T-helper 2 cell treated with Interferon-gamma antibody and Interleukin-4, amounts not matched to agents 100 ng/mL and 5 ng/mL, for 36 hours (primary cell): ENCODE data around the gene SLC17A2. TPM values are rescaled to one million over a fixed set of nuclear protein-coding genes. Genes with fewer than 3 reads are reported as not detected.

Experiments
- intact Hi-C: fragments of 100-400 bp; cut with micrococcal nuclease; formaldehyde crosslinking; loops from one replicate; pipeline ENCODE4 v1.15.1; 2023
- total RNA-seq: library from RNA; stranded (reverse); gene quantifications from 2 replicates; pipeline ENCODE4 v1.2.3, GENCODE V29; 2022

Gene SLC17A2, protein sequence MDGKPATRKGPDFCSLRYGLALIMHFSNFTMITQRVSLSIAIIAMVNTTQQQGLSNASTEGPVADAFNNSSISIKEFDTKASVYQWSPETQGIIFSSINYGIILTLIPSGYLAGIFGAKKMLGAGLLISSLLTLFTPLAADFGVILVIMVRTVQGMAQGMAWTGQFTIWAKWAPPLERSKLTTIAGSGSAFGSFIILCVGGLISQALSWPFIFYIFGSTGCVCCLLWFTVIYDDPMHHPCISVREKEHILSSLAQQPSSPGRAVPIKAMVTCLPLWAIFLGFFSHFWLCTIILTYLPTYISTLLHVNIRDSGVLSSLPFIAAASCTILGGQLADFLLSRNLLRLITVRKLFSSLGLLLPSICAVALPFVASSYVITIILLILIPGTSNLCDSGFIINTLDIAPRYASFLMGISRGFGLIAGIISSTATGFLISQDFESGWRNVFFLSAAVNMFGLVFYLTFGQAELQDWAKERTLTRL
- total RNA-seq: not detected in 2 replicates

DNA sequence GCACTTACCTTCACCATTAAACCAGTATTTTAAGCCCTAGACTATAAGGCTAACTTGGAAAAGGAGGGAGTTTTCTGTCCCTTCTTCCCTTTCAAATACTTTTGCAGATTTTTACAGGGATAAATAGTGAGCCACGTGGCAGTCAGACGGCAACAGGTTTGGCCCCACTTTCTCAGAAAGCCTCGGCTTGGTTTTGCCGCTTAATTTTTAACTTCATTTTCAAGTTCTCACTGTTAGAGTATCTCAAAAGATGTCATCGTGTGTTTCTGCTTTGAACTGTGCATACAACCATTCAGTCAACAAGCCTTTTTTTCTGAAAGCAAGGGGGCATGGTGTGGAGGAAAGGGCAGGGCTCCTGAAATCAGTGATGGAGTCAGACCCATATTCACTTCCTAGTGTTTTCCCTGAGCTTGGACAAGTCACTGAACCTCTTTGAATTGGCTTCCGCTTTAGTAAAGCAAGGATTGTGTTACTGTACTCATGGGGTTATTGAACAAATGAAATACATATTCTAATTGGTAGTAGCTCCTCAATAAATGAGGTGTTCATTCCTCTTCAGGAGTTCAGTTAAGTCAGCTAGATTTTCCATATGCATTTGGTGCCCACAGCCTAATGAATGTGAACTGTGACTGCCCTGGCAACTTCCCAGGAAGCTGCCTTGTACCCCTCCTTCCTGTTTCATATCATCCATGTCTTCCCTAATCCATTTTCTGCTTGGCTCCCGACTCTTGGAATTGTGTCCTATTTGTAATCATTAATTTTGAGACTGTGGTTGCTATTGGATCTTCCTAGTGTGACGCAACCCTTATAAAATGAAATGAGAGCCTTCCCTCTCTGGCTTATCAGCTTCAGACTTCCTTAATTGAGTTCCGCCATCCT is at the start of gene SLC17A2:
Gene SLC17A2, minus strand, starts transcription at position 160 of the 879 bp plus-strand sequence. CDS start 4,895 bp downstream, outside the sequence.
- intact Hi-C loops: no loop called here

DNA sequence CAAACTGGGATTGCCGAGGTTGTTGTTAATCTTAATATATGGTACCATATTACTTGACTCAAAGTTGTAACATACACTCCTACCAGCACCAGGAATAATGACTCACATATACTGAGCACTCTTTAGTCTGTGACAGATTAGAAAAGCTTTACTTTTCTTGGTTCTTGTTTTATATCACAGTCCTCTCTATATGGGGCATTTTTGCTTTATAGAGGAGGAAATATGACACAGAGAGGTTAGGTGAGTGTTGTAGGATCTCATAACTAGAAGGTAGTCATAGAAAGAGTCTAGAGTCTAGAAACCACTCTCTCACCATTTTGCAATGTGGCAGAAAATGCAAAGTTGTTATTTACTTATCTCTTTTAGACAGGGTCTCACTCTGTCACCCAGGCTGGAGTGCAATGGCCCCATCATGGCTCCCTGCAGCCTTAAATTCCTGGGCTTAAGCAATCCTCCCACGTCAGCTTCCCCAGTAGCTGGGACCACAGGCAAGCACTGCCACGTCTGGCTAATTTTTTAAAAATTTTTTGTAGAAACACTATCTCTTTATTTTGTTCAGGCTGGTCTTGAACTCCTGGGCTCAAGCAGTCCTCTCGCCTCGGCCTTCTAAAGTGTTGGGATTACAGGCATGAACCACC is 45.6 kb upstream of the SLC17A2 start:
- intact Hi-C loops: no loop called here

DNA sequence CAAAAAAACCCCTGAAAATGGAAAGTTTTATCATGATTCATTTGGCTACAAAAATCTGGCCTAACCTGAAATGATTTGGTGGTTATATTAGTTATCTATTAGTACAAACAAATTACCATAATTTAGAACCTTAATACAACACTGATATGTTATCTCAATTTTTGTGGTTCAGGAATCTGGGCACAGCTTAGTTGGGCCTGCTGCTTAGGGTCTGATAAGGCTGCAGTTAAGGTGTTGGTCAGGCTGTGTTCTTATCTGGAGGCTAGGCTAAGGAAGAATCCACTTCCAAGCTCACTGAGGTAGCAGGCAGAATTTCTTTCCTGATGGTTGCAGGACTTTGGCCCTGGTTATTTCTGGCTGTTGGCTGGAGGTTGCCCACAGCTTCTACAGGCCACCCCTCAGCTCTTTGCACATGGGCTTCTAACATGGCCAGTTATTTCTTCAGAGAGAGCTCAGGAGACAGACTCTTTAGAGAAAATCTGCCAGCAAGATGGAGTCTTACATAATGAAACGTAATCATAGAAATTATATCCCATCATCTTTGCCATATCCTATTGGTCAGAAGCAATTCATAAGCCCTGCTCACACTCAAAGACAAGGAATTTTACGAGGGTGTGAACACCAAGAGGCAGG is 43.5 kb upstream of the SLC17A2 start:
- intact Hi-C loops: no loop called here

DNA sequence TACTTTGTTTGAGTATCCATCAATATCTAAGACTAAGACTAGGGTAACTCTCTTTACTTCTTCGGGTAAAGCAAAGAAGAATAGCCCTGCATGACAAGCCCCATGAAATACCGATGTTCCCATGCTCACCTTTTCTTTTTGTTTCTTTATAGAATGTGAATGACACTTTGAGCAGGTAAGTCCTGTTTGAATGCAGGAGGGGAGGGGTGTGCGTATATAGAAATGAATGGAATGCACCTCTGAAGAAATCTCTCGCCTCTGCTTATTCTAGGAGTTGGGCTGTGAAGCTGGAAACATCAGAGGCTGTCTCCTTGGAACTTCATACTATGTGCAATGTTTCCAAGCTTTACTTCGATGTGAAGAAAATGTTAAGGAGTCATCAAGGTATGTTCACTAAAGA is 42.4 kb upstream of the SLC17A2 start:
- intact Hi-C loops: no loop called here

DNA sequence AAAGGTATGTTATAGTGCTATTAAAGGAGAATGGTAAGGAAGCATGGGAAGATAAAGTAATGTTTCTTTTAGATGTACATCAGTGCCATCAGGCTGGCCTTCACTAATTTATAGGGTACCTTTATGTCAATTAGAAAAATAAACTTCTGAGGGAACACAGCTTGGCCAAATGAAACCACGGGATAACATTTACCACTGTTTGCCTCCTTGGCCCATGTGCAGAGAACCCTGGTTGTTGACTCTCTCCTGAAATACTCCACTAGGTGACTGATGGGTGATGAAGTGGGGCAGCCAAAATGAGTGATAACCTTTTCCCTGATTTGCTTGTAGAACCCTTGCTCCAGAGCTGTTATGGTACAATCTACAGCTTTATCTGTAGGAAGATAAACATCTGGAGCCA is 41.6 kb upstream of the SLC17A2 start:
- intact Hi-C loops: no loop called here

DNA sequence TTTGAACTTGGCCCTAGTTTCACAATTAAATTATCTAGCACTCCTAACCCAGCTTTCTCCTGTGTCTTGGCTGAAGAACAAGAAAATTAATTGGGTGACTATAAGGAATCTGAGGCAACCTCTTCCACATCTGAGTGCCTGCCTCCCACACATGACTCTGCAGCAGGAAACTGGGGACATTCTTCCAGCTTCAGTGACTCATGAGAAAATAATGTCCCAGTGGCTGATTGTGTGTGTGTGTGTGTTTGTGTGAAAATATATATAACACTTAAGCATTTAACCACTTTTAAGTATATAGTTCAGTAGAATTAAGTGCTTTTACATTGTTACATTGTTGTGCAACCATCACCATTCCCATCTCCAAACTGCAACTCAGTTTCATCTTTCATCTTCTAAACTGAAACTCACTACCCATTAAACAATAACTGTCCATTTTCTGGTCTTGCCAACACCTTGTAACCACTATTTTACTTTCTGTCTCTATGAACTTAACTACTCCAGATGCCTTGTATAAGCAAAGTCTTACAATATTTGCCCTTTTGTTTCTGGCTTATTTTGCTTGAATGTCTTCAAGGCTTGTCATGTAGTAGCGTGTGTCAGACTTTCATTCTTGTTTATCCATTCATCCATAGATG is 40.8 kb upstream of the SLC17A2 start:
- intact Hi-C loops: no loop called here

DNA sequence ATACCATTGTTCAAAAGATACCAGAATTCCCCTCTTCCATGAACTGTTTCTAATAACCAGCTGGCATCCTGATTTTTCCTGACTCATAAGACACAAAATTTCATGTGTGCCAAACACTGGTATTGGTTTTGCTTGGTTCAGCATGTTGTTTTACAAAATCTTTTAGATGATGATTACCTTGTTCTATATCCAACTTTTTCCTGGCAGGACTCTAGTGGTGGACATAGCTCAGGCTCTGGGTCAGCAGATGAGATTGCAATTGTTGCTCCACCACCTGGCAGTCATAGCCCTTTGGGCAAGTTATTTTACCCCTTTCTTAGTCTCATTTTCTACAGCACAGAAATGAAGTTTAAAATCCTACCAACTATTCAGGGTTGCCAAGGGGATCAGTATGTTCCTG is 38.3 kb upstream of the SLC17A2 start:
- intact Hi-C loops: no loop called here

DNA sequence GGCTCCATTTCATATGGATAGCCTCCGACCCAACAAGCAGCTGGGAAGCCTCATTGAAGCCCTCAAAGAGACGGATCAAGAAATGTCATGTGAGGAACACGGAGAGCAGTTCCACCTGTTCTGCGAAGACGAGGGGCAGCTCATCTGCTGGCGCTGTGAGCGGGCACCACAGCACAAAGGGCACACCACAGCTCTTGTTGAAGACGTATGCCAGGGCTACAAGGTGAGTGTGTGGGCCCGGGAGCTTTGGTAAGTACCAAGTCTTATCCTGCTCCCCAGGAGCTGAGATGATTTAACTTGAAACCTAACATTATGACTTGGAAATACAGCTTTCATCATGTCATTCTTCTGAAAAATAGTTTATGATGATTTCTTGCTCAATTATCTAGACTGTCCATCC is 36.2 kb upstream of the SLC17A2 start:
- intact Hi-C loops: no loop called here

DNA sequence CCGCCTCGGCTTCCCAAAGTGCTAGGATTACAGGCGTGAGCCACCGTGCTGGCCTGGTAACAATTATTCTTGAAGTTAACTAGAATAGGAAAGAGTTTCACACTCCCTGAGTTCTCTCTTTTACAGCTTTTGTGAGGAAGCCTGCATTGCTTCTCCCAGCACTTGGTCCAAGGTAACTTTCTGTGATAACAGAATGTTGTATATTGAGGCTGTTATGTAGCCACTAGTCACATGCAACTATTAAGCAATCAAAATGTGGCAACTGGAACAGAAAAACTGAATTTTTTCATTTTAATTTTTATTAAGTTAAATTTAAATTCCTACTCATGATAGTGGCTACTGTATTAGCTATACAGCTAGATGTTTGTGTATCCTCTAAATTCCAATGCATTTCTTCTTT is 34.6 kb upstream of the SLC17A2 start:
- intact Hi-C loops: no loop called here

DNA sequence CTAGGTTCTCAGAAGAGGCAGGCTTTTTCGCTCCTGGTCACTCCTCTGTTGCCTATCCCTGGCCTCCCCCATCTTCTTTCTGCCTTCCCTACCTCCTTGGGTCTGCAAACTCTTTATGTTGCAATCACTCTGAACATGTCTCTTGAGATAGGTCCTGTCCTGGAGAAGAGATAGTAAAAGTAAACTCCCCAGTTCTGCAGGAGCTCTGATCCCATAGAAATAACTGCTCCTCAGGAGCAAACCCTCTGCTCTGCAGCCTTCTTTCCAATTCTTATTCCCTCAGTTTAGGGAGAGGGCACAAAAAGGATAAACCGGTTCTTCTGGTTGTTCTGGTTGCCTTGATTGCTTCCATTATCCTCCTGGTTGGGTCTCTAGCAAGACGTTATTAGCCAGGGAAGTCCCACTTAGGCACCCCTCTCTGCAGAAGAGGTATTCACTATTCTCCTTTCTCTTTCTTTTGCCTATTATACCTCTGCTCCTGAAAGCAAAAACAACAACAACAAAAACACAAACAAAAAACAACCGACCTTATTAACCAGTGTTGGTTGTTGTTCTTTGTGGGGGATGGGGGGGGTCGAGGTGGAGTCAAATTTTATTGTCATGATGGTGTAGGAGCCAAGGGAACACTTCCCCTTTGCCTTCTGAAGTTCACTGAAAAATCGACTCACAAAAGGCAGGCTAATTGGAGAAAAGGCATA is 33.1 kb upstream of the SLC17A2 start:
- intact Hi-C loops: no loop called here

DNA sequence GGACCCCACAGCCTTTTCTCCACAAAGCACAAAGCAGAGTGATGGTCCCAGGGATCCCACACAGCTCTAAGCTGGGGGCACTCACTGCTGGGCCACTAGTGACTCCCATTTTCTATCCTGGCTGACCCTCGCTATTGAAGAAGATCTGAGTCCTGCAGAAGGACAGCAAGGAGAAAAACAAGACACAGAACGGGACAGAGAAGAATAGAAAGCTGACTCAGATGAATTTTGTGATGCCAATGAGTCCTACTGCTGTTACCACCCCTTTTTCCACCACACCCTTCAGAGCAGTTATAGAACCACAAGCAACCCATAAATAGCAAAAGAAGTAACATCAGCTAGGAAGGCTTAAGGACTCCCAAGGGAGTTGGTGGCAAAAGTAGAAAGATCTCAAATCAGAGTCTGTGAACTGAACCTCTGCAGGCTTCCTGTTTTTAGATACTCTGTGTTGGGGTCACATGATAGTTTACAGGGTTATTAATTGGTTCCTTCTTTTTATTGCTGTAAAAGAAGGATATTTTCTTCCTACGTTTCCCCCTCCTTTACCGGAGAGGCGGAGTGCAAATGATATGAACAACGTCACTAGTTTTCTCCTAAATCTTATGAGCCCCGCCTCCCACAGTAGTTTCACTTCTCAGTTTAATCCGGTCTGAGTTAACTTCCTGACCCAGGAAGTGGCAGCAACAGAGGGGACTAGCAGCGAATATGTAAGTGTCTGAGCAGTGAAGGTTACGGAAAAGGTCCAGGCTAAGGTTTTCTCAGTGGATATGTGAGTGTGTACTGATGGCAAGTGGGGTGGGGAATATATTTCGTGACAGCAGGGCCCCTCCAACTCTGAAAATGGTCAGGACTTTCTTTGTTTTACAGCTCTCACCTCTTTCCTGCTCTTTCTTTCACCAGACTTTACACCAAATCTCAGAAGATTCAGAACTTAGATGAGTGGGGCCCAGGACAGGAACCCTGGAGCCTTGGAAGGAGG is 31.9 kb upstream of the SLC17A2 start, which contains the start of gene TRIM38:
Gene TRIM38, plus strand, starts transcription at position 654 of the 979 bp plus-strand sequence. CDS start 3,721 bp downstream, outside the sequence.
- intact Hi-C loops: loop anchor here (1.0 kb wide), 3 partner anchors 16 to 58 kb away; a partner anchor contains a TSS

DNA sequence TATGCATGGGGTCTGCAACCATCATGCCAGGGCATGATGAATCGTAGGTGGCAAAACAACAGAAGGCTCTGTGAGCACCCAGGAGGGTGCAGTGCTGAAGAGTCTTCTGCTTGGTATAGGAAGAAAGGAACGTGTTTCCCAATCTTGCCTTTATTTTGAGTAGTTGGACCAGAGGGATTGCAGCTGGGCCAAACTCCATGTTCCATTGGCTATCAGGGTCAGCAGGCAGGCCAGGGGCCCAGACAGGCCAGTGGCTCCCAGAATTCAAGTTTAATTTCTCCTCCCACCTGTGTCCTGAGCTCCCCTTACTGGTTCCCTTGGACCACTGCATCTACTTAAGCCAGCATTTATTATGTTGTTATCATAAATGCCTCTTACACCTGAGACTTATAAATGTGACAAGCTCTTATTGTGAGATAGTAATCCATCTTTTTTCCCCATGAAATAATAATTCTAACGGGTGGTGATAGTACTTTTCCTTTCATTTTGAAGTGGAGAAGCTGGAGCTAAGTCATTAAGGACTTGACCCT is 31.2 kb upstream of the SLC17A2 start:
- intact Hi-C loops: loop anchor here (1.0 kb wide), 3 partner anchors 15 to 59 kb away; a partner anchor contains a TSS

DNA sequence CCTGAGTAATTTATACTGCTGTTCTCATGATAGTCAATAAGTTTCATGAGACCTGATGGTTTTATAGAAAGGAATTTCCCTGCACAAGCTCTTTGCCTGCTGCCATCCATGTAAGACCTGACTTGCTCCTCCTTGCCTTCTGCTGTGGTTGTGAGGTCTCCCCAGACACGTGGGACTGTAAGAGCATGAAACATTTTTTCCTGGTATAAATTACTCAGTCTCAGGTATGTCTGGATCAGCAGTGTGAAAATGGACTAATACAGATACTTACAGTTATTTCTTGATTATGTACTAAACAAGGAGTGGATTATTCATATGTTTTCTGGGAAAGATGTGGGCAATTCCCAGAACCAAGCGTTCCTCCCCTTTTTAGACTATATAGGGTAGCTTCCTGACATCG is 30.2 kb upstream of the SLC17A2 start:
- intact Hi-C loops: no loop called here

DNA sequence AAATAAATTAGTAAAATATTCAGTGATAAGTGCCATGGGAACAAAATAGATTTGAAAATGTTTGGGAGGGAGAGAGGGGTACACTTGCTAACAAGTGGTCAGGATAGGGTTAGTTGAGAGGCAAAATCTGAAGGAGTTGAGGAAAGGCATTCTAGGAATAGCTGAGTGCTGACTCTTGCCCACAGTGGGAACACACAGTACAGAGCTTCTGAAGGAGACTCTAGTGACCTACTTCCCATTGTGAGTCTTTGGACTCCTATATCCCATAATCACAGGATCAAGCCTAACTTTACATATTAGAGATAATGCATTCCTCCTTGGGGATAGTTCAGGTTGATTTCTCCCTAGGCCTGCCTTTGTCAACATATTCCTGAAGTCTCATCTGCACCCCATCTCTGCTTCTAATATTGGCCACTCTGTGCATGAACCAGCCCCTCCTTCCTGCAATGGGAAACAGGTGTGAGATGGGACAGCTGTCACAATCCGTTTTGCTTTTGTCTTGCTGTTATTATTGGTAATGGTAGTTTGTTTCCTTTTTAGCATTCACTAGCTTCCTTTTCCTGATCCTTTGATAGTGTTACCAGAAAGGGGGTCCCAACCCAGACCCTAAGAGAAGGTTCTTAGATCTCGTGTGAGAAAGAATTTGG is 29.5 kb upstream of the SLC17A2 start:
- intact Hi-C loops: no loop called here

DNA sequence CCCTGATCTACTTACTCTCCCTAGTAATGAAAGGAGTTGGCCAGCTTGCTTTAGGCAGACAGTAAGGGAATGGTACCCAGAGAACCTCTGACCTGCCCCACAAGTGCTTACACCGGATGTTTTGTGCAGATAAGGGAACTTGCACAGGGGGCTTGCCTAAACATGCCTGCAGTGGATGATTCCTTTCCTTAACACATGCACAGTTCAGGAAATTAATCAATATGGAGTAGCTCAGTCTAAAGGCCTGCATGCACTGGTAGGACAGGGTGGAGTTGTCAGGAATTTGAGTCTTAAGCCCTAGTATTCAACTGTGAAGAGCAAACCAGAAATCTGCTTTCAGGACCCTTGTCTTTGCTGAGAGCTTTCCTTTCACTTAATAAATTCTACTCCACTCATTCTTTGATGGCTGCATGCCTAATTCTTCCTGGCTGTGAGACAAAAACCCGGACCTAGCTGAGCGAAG is 28.2 kb upstream of the SLC17A2 start:
- intact Hi-C loops: no loop called here

DNA sequence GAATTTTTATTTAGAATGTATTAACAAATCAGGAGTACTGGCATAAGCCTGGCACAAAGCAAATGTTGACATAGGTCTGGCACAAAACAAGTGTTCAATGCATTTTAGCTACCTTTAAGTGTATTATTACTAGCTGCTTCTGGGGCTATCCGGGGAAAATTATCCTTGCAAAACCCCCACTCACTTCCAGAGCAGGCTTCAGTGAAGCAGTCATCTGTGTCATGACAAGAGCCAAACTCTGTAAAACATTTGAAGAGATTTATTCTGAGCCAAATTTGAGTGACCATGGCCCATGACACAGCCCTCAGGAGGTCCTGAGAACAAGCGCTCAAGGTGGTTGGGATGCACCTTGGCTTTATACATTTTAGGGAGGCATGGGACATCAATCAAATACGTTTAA is 25.7 kb upstream of the SLC17A2 start:
- intact Hi-C loops: no loop called here

DNA sequence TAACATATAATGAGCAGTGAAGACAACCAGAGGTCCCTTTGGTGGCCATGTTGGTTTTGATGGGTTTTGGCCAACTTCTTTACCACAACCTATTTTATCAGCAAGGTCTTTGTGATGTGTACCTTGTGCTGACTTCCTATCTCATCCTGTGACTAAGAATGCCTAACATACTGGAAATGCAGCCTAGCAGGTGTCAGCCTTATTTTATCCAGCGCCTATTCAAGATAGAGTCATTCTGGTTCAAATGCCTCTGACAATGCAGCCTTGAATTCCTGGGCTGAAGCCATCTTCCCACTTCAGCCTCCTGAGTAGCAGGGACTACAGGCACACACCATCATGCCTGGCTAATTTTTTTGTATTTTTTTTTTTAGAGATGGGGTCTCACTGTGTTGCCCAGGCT is 24.3 kb upstream of the SLC17A2 start:
- intact Hi-C loops: no loop called here

DNA sequence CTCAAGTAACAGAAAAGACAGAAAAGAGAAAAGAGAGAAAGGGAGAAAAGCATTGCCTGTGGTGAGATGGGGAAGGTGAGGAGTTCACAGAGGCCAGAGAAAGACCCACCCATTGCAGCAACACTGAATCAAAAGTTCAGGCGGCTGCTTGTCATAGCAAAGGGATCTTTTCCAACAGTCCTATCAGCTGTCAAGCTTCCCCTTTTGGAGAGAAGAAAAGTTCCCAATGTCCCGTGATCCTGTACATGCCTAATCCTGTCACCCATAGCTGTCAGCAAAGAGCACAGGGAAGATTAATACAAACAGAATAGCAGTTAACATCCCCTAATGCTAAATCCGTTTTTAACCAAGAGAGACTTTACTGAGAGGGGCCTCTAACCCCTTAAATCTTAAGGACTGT is 23.2 kb upstream of the SLC17A2 start:
- intact Hi-C loops: no loop called here
